SK-N-SH (cell line): ENCODE measurements around the gene CDK5. TPM values are rescaled to one million over a fixed set of nuclear protein-coding genes. Genes with fewer than 3 reads are reported as not detected.

Experiments used
- CTCF ChIA-PET: fragments of 300-600, 350-600 bp; formaldehyde crosslinking; extraction: SDS; loops from one replicate; lab custom pipeline; 2021; lab: Yijun Ruan, JAX
- POLR2A ChIA-PET: fragments of 350-600 bp; sonication (Branson Sonifier 250); formaldehyde crosslinking; extraction: SDS; loops from one replicate; lab custom pipeline; 2020; ENCODE audit warnings: antibody characterized with exemption, inconsistent platforms; lab: Yijun Ruan, JAX
- DNase-seq: peaks from one replicate; pipeline ENCODE4 v3.0.0; 2012
- H2AFZ ChIP-seq: fragments of 200-600 bp; sonication (generic); 2 replicates; pipeline ENCODE4 v1.8.1; 2016; ENCODE audit warnings: antibody characterized with exemption, mild to moderate bottlenecking, low read depth
- H3F3A ChIP-seq: fragments of 200-600 bp; sonication (generic); replicated peaks from 2 replicates; pipeline ENCODE3; 2016; ENCODE audit warnings: antibody characterized with exemption, mild to moderate bottlenecking; ENCODE audit not compliant: insufficient read depth
- H3K27ac ChIP-seq, 2 experiments: fragments of 200-500 bp in 1 of 2; fragments of 200-600 bp in 1 of 2; sonication (Bioruptor generic) in 1 of 2; sonication (generic), shearing (Covaris generic) in 1 of 2; 2 replicates each; pipeline versions ENCODE4 v1.5.1 to v1.6.1; 2014 to 2016; ENCODE audit warnings: low read depth in 2 of 2, inconsistent platforms in 1 of 2, low read length in 1 of 2, mild to moderate bottlenecking in 1 of 2, mixed read lengths in 1 of 2
- H3K27me3 ChIP-seq: fragments of 200-600 bp; sonication (generic), shearing (Covaris generic); 2 replicates; pipeline ENCODE4 v1.6.1; 2016; ENCODE audit warnings: mixed run types; ENCODE audit not compliant: insufficient read depth
- H3K36me3 ChIP-seq, 2 experiments: fragments of 200-500 bp in 1 of 2; fragments of 200-600 bp in 1 of 2; sonication (Bioruptor generic) in 1 of 2; sonication (generic) in 1 of 2; replicated peaks in 1 of 2; 2 replicates each; pipeline versions ENCODE3 to v1.5.1; 2014 to 2016; ENCODE audit warnings: low read length in 1 of 2, mild to moderate bottlenecking in 1 of 2; ENCODE audit not compliant: insufficient read depth in 2 of 2, control insufficient read depth in 1 of 2
- H3K4me1 ChIP-seq, 2 experiments: fragments of 200-500 bp in 1 of 2; fragments of 200-600 bp in 1 of 2; sonication (Bioruptor generic) in 1 of 2; sonication (generic), shearing (Covaris generic) in 1 of 2; 2 replicates each; pipeline versions ENCODE4 v1.5.1 to v1.6.1; 2014 to 2016; ENCODE audit warnings: low read depth in 1 of 2, low read length in 1 of 2, mixed run types in 1 of 2; ENCODE audit not compliant: insufficient read depth in 2 of 2, control insufficient read depth in 1 of 2
- H3K4me2 ChIP-seq: fragments of 200-600 bp; sonication (generic), shearing (Covaris generic); 2 replicates; pipeline ENCODE4 v1.6.1; 2017; ENCODE audit warnings: mixed run types
- H3K4me3 ChIP-seq, 2 experiments: fragments of 200-500 bp in 1 of 2; fragments of 200-600 bp in 1 of 2; sonication (Bioruptor generic) in 1 of 2; sonication (generic), shearing (Covaris generic) in 1 of 2; 2 replicates each; pipeline versions ENCODE4 v1.5.1 to v1.8.1; 2014 to 2016; ENCODE audit warnings: low read depth in 2 of 2, inconsistent platforms in 1 of 2, low read length in 1 of 2, mild to moderate bottlenecking in 1 of 2, mixed read lengths in 1 of 2, moderate library complexity in 1 of 2
- H3K79me2 ChIP-seq: fragments of 200-600 bp; sonication (generic); 2 replicates; pipeline ENCODE4 v1.8.1; 2017; ENCODE audit warnings: mild to moderate bottlenecking; ENCODE audit not compliant: insufficient read depth
- H3K9ac ChIP-seq: fragments of 200-600 bp; sonication (generic); 2 replicates; pipeline ENCODE4 v1.6.1; 2017; ENCODE audit warnings: mixed run types
- H3K9me2 ChIP-seq: fragments of 200-600 bp; sonication (generic); 2 replicates; pipeline ENCODE4 v1.6.1; 2017; ENCODE audit warnings: mixed run types
- H3K9me3 ChIP-seq: fragments of 200-600 bp; sonication (generic); 2 replicates; pipeline ENCODE4 v1.6.1; 2017; ENCODE audit warnings: mixed run types, mild to moderate bottlenecking, moderate library complexity
- H4K20me1 ChIP-seq: fragments of 200-600 bp; sonication (generic); 2 replicates; pipeline ENCODE4 v1.6.1; 2017; ENCODE audit warnings: mild to moderate bottlenecking, mixed run types; ENCODE audit not compliant: insufficient read depth
- ELF1 ChIP-seq: IDR thresholded peaks from 2 replicates; pipeline ENCODE4 v1.4.0; 2012
- FOSL2 ChIP-seq: IDR thresholded peaks from 2 replicates; pipeline ENCODE4 v1.4.0; 2012; ENCODE audit warnings: low read depth, mild to moderate bottlenecking, moderate library complexity, borderline replicate concordance
- FOXJ3 ChIP-seq: sonication (generic); formaldehyde crosslinking; IDR thresholded peaks from 2 replicates; pipeline ENCODE4 v1.5.1; 2020; ENCODE audit warnings: mild to moderate bottlenecking, missing genetic modification reagents
- FOXM1 ChIP-seq: IDR thresholded peaks from 2 replicates; pipeline ENCODE4 v1.4.0; 2012; ENCODE audit warnings: low read depth, mild to moderate bottlenecking
- GABPA ChIP-seq: IDR thresholded peaks from 2 replicates; pipeline ENCODE4 v1.4.0; 2012; ENCODE audit warnings: low read depth, mild to moderate bottlenecking
- GATA2 ChIP-seq: sonication (generic); formaldehyde crosslinking; IDR thresholded peaks from 2 replicates; pipeline ENCODE4 v1.5.0; 2020; ENCODE audit warnings: mild to moderate bottlenecking, missing genetic modification reagents
- MXI1 ChIP-seq: IDR thresholded peaks from 2 replicates; pipeline ENCODE4 v1.6.1; 2012; ENCODE audit warnings: mild to moderate bottlenecking, low read depth, low read length, improper control_type of control experiment
- NFIC ChIP-seq: IDR thresholded peaks from 2 replicates; pipeline ENCODE4 v1.4.0; 2012; ENCODE audit warnings: borderline replicate concordance
- POLR2AphosphoS5 ChIP-seq: IDR thresholded peaks from 2 replicates; pipeline ENCODE4 v1.6.1; 2012; ENCODE audit warnings: low read depth, low read length
- SMC3 ChIP-seq: IDR thresholded peaks from 2 replicates; pipeline ENCODE4 v1.6.1; 2012; ENCODE audit warnings: low read depth, low read length, improper control_type of control experiment
- TCF12 ChIP-seq: IDR thresholded peaks from 2 replicates; pipeline ENCODE4 v1.4.0; 2012
- TEAD4 ChIP-seq: IDR thresholded peaks from 2 replicates; pipeline ENCODE4 v1.4.0; 2012; ENCODE audit warnings: mild to moderate bottlenecking, borderline replicate concordance; ENCODE audit not compliant: insufficient read depth
- WGBS: methylation state at CpG from one replicate; pipeline ENCODE4 v1.1.6; 2017; ENCODE audit warnings: low lambda C conversion rate; 5-methylcytosine and 5-hydroxymethylcytosine counted together
- polyA plus RNA-seq, 3 experiments: library from polyadenylated mRNA; depleted of rRNA; stranded (reverse); fragments of >200 nt; gene quantifications; 2 replicates each; pipeline ENCODE4 v1.2.3, GENCODE V29; 2012
- TF ChIP-seq, protein P1 (sequence below): fragments of 150-350 bp; IDR thresholded peaks from 2 replicates; pipeline ENCODE4 v1.6.1; 2017; ENCODE audit warnings: antibody characterized with exemption, low read length, low read depth, borderline replicate concordance
- TF ChIP-seq, protein P2 (sequence below): IDR thresholded peaks from 2 replicates; pipeline ENCODE4; 2012

The CDK5 gene
- 123 and 125 TPM in 2 replicates for polyA plus RNA-seq (2012; rRNA removed)
- 97.6 and 104 TPM in 2 replicates for polyA plus RNA-seq (2012; cell fraction: cytosol; rRNA removed)
- polyA plus RNA-seq (2012; cell fraction: nucleus; rRNA removed) = 77.3 and 91.3 TPM in 2 replicates

DNA sequence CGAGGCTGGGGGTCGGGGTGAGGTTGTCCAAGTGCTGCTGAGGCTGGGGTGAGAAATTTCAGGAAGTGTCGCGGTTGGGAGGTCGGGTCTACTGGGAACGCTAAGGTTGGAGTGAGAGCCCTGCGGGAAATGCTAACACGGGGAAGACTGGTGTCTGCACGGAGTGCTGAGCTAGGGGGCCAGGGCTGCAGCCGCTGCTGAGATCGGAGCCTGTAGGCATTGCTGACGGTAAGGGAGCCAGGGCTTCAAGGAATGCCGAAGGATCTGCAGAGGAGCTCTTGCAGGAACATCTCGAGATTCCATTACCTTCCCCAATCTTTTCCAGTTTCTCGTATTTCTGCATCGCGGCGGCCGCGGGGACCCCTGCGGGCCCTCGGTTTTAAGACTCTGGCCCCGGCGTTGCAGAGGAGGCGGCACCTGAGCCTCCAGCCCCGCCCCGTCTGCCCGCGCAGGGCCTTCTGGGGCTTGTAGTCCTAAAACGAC is at the start of gene CDK5:
Gene CDK5 (minus strand): TSS at position 392 of the 483 bp plus-strand sequence. CDS start 49 bp downstream, at position 343.
- Histone ChIP-seq H3K79me2 (peaks cover 51% of the 10 kb centered on the region), H3K27me3 (no peaks in the 10 kb centered on the region), H3F3A (peaks cover 3% of the 10 kb centered on the region), H3K9me2 (no peaks in the 10 kb centered on the region), H3K4me1 (peaks cover 28 to 52% of the 10 kb centered on the region in 2 experiments), H2AFZ (peak within 1 kb of the TSS; percentile 83), H3K4me2 (peak within 1 kb of the TSS; percentile 85), H3K9ac (peak within 1 kb of the TSS; percentile 84), H3K36me3 (peaks cover 14 to 41% of the 10 kb centered on the region in 2 experiments), H3K27ac (peak within 1 kb of the TSS; percentile 95 to 99), H4K20me1 (peaks cover 21% of the 10 kb centered on the region), H3K9me3 (no peaks in the 10 kb centered on the region), H3K4me3 (peak within 1 kb of the TSS; percentile 66 to 99)
- under 1% methylated on average over 30 of the region's 30 CpGs for WGBS
- POLR2A ChIA-PET = interaction anchor here (0.6 to 2.3 kb wide), 4 partner anchors 10 to 1407 kb away, joined by 3 to 11 read pairs (median 4); partner anchors contain the start of genes ASIC3, FASTK and TMUB1
- TF ChIP-seq ELF1 (no peak), MXI1 (peak; percentile 62), POLR2AphosphoS5 (peak; percentile 39; the same call in 1 of the 2 replicates)
- CTCF ChIA-PET = interaction anchor here (0.8 to 12.2 kb wide), 12 partner anchors 8 to 159 kb away, joined by 3 to 126 read pairs (median 7); partner anchors contain the start of genes ABCB8, FASTK and TMUB1
- peak; percentile 84 for DNase-seq

- H3F3A ChIP-seq = peaks cover 34% of the 10 kb centered on the region
- POLR2A ChIA-PET = no interaction called here
- TF ChIP-seq TCF12 = peak; percentile 20; the same call in 1 of the 2 replicates
- TF ChIP-seq NFIC = peak; percentile 53; the same call in 1 of the 2 replicates
- TF ChIP-seq GABPA = no peak
- peaks cover 98% of the 10 kb centered on the region for H4K20me1 ChIP-seq
- CTCF ChIA-PET = interaction anchor here (1.1 to 18.7 kb wide), 4 partner anchors 19 to 64 kb away, joined by 3 to 474 read pairs (median 122); partner anchors contain the start of genes AGAP3, FASTK and TMUB1
- peak overlapping the region; percentile 29; the same call in 1 of the 2 replicates for H3K4me2 ChIP-seq
- H3K9ac ChIP-seq = no peak overlapping the region
- H2AFZ ChIP-seq = no peak overlapping the region
- no peaks in the 10 kb centered on the region for H3K9me3 ChIP-seq
- H3K4me1 ChIP-seq = peaks cover 0 to 12% of the 10 kb centered on the region in 2 experiments; a peak in 1 of 4 replicates
- peak overlapping the region in 1 of 2 experiments; percentile 45; a peak in 2 of 4 replicates for H3K27ac ChIP-seq
- DNase-seq = no peak
- H3K9me2 ChIP-seq = no peaks in the 10 kb centered on the region
- H3K79me2 ChIP-seq = peaks cover 94% of the 10 kb centered on the region
- no peaks in the 10 kb centered on the region for H3K27me3 ChIP-seq
- no peak overlapping the region for H3K4me3 ChIP-seq
- WGBS = 91% methylated on average over 23 of the region's 23 CpGs
- H3K36me3 ChIP-seq = peaks cover 0 to 4% of the 10 kb centered on the region in 2 experiments
Observed at GRCh38 chr7:151104411-151105235, 46.9 kb upstream of the CDK5 start.

DNA sequence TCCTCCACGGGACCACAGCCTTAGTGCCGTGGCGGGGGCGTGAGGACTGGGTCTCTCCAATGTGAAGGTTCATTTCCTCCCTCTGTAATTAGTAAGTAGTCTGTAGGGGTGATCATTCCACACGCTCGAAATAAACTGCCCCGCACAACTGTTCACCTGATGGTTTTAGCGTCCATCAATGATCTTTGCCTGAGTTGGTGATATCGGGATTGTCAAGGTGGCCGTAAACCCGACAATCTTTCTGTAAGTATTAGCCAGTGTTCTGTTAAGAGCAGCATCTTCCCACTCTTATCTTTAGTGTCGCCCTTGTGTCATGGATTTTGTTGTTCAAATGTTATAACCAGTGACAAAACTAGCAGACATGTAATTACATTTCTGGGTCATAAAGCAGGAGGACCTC is 46.3 kb upstream of the CDK5 start:
- Histone ChIP-seq H3K79me2 (peaks cover 94% of the 10 kb centered on the region), H3K4me1 (peaks cover 0 to 10% of the 10 kb centered on the region in 2 experiments; a peak in 1 of 4 replicates), H3K27me3 (no peaks in the 10 kb centered on the region), H3K9me2 (no peaks in the 10 kb centered on the region), H3K36me3 (peaks cover 0 to 4% of the 10 kb centered on the region in 2 experiments), H3K9me3 (no peaks in the 10 kb centered on the region), H2AFZ (no peak overlapping the region), H3K27ac (peak overlapping the region in 1 of 2 experiments; percentile 45; a peak in 1 of 4 replicates), H3F3A (peaks cover 31% of the 10 kb centered on the region), H3K4me3 (no peak overlapping the region), H3K9ac (no peak overlapping the region), H3K4me2 (no peak overlapping the region), H4K20me1 (peaks cover 96% of the 10 kb centered on the region)
- POLR2A ChIA-PET = no interaction called here
- DNase-seq = no peak
- WGBS = 93% methylated on average over 12 of the region's 12 CpGs
- CTCF ChIA-PET = interaction anchor here (1.1 to 18.7 kb wide), 5 partner anchors 9 to 91 kb away, joined by 3 to 474 read pairs (median 54); partner anchors contain the start of genes AGAP3, FASTK and TMUB1
- no peak for TF ChIP-seq FOXJ3 (CRISPR knock-in tag)
- TF ChIP-seq SMC3 = no peak
- TF ChIP-seq, protein P1, sequence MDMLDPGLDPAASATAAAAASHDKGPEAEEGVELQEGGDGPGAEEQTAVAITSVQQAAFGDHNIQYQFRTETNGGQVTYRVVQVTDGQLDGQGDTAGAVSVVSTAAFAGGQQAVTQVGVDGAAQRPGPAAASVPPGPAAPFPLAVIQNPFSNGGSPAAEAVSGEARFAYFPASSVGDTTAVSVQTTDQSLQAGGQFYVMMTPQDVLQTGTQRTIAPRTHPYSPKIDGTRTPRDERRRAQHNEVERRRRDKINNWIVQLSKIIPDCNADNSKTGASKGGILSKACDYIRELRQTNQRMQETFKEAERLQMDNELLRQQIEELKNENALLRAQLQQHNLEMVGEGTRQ = no peak
- no peak for TF ChIP-seq ELF1
- no peak for TF ChIP-seq FOXM1
- no peak for TF ChIP-seq TEAD4
- TF ChIP-seq, protein P2, sequence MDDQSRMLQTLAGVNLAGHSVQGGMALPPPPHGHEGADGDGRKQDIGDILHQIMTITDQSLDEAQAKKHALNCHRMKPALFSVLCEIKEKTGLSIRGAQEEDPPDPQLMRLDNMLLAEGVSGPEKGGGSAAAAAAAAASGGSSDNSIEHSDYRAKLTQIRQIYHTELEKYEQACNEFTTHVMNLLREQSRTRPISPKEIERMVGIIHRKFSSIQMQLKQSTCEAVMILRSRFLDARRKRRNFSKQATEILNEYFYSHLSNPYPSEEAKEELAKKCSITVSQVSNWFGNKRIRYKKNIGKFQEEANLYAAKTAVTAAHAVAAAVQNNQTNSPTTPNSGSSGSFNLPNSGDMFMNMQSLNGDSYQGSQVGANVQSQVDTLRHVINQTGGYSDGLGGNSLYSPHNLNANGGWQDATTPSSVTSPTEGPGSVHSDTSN = no peak
- TF ChIP-seq GATA2 (CRISPR knock-in tag) = no peak
- no peak for TF ChIP-seq FOSL2
